HCEC 1CT (cell line): ENCODE data around the gene RAP1GDS1.
A peak's percentile ranks its signal among the peaks of the same experiment; 100 is the strongest.
"Not testable (repeated sequence)": the region's sequence is repeated elsewhere in the genome, so short reads cannot be mapped to it uniquely, and the experiment has no call there.

Source experiments
- DNase-seq: peaks from one replicate; pipeline ENCODE4 v3.0.0-alpha.2; 2017

Gene RAP1GDS1

DNA sequence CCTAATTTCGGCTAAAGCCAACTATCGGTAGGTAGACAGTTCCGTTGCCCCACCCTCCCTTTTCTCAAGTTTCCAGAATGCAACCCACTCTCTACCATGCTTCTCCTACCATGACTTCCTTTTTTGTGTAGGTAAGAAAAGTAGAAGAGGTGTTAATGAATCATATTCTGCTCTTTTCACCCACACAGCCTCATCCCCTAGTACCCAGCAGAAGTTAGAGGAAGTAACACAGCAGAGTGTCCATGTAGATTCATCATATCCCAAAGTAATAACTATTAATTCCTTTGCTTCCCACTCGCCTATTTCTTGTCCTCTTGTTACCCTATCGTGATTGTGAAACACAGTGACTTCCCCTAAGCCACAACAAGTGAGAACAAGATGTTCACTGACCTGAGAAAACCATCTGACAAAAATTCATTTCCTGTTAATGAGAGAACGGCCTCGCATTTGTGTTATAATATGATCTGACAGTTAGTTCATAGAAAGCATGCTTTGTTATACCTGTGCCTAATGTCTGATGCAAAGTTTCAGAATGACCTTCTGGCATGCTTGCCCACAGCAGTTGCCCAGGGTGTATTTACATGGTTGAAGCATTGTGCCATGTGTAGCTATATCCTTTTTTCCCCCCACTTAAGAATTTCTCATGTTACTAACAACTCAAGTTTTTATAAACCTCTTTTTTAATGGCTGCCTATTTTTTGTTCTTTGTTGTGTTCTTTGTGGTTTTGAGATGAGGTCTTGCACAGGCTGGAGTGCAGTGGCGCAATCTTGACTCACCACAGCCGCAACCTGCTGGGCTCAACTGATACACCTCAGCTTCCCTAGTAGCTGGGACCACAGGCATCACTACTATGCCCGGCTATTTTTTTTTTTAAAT, 185.6 kb downstream of the RAP1GDS1 start:
- peak; percentile 74 for DNase-seq

DNA sequence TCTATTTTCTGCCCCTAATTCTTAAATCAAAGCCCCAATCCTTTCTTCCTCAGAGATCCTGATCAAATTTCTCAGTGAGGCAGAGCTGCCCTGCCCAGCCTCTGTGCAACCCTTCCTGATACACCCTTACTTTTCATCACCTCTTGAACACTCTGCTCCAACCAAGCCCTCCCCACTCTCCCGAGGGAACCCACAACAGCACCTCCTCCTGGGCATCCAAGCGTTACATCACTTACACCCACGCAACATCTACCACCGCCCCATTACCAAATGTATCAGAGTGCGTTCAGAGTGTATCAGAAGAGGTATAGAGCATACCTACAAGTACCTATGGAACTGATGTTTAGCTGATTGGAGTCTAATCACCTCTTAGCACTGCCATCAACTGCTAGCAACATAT, 186.5 kb downstream of the RAP1GDS1 start:
- DNase-seq = no peak

DNA sequence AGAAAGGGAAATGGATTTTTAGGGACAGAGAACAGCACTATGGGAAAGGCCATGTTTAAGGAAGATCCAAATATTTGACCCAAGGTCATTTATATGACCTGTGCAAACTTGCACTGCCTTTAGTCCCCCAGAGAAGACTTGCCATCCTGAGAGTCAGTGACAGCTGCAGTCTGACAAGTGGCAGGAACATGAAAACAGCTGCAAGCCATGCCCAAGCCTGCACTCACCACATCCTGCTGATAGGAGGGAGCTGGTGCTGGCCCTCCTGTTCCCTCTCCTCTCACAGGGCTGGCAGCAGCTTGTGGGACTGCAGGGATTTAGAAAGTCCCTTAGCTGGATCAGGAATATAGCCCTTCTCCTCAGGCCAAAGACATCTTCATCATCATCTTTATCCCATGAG, 187.7 kb downstream of the RAP1GDS1 start:
- DNase-seq = peak; percentile 9

DNA sequence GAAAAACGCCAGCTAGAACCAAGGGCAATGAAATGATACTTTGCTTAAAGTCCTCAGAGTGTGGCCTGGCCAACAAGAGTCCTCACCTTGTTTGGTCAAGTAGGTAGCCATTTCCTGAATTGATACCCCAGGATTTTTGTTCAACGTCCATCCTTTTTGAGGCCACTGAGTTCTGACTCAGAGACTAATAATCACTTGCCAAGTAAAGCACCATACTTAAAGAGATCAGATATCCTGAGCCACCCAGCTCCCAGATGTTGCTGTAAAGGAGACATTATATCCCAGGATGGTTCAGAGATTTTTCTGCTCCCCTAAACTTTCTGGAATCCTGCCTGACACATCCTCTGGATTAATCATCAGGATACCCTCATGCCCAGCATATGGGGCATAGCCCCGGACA, 190.9 kb downstream of the RAP1GDS1 start:
- DNase-seq = peak; percentile 51

DNA sequence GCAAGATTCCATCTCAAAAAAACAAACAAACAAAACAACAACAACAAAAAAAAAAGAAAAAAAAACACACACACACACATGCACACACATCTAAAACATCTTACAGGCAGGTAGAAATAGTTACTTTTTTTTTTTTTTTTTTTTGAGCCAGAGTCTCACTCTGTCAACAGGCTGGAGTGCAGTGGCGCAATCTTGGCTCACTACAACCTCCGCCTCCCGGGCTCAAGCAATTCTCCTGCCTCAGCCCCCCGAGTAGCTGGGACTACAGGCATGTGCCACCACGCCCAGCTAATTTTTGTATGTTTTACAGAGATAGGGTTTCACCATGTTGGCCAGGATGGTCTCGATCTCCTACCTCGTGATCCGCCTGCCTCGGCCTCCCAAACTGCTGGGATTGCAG, 196.2 kb downstream of the RAP1GDS1 start:
- DNase-seq = not testable (repeated sequence)

DNA sequence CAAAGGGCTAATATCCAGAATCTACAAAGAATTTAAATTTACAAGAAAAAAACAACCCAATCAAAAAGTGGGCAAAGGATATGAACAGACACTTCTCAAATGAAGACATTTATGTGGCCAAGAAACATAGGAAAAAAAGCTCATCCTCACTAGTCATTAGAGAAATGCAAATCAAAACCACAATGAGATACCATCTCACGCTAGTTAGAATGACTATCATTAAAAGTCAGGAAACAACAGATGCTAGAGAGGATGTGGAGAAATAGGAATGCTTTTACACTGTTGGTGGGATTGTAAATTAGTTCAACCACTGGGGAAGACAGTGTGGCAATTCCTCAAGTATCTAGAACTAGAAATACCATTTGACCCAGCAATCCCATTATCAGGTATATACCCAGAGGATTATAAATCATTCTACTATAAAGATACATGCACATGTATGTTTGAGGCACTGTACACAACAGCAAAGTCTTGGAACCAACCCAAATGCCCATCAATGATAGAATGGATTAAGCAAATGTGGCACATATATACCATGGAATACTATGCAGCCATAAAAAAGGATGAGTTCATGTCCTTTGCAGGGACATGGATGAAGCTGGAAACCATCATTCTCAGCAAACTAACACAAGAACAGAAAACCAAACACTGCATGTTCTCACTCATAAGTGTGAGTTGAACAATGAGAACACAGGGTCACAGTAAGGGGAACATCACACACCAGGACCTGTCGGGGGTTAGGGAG, 200.1 kb downstream of the RAP1GDS1 start:
- DNase-seq = not testable (repeated sequence)

DNA sequence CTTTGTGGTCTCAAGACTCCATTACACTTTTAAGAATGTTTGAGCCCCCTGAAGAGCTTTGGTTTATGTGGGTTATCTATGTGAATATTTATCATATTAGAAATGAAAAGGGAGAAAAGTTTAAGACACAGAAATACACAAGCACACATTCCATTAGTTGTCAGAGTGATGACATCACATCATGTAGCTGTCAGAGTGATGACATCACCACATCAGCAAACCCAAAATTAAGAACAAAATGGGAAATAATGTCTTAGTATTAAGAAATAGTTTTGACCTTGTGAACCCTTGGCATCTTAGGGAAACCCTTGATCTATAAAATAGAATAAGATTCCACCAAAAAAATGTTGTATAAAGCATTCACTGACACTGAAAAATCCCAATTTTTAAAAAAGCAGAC, 201.3 kb downstream of the RAP1GDS1 start:
- DNase-seq = no peak

DNA sequence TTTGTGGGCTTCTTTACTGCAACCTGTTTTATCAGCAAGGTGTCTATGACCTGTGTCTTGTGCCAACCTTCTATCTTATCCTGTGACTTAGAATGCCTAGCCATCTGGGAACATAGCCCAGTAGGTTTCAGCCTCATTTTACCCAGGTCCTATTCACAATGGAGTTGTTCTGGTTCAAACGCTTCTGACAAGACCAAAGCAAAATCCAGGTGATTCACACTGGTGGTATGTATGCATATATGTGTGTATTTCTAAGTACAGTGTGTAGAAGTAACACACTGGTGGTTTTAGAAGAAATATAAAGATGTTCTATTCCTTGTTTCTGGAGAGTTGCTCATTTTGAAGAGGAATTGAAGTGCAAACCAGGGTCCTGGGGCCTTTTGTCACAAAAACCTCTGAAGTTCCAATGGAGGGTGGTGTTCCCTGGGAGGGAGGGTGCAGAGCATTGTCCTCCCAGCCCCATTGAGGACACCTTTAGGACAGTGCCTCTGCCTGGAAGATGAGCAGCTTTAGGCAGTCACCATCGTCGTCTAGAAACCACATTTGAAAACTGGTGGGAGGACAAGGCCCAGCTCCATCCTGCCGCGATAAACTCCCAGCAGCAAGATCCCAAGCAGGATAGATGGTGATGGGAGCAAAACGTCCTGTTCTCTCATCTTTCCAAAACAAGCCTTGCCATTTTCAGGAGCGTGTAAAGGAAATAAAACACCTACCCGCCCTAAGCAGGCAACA, 205.8 kb downstream of the RAP1GDS1 start:
- no peak for DNase-seq

DNA sequence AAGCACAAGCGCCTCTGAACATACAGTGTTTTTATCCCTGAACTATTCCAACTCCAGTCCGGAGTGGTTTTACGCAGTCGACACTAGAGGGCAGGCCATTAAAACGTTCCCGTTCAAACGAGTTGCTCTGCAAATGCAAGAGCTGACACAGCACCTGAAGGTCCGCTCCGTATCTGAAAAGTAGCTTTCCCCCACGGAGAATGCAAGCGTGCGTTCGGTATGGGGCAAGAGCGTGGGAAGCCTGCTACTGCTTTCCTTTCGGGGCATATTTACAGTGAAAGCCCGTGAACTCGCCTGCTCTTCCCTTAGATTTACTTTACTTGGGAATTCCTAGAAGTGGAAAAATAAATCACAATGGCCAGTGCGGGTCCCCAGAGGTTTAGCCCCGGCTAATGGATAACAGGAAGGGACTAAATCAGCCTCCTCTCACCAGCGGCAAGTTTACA, 206.5 kb downstream of the RAP1GDS1 start:
- peak; percentile 65 for DNase-seq

DNA sequence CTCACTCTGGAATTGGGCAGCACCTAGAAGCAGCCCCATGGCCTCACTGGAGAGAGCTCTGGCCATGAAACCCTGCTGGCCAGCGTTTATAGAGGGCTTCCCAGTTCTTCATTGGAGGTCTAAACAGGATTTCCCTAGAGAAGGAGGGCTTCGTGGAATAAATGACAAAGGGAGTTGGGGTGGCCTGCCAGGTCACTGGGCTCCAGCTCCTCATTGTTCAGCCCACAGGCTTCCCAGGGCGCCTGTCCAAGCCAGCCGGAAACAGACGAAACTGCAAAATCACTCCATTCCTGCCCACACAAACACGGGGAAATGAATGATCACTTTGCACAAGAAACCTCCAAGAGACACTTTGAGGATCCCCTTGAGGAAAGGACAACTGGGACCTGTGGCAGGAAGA, 207.5 kb downstream of the RAP1GDS1 start:
- DNase-seq = no peak

DNA sequence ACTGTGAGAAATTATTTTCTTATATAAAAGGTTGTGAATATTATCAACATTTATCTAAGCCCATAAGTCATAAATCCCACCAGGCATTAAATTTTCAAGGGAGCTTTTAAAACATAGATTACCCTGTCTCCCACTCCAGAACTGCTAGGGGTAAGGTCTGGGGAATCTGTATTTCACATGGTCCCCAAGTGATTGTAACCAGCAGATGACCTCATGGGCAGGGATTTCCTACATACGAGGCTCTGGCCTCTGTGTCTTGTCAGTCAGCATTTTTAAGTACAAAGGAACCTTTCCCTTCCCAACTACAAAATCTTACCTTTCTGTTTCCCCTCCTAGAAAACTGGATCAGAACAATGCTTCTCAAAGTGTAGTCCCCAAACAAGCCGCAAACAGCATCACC, 208.6 kb downstream of the RAP1GDS1 start:
- no peak for DNase-seq

DNA sequence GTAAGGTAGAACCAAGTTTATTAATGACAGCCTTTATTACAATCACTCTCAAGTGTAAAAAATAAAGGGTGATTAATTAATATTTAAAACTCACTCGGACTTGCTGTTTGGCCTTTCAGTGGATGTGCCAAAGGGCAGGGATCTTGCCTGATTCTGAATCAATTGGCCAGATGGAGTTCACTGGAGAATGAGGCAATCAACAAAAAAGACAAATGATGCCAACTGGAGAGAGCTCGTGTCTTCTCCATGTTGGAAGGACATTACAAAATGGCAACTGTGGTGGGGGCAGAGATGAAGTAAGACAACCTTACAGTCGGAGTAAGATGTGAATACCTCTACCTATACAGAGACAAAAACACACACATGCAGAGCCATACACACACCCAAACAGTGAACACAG, 209.2 kb downstream of the RAP1GDS1 start:
- DNase-seq = no peak

DNA sequence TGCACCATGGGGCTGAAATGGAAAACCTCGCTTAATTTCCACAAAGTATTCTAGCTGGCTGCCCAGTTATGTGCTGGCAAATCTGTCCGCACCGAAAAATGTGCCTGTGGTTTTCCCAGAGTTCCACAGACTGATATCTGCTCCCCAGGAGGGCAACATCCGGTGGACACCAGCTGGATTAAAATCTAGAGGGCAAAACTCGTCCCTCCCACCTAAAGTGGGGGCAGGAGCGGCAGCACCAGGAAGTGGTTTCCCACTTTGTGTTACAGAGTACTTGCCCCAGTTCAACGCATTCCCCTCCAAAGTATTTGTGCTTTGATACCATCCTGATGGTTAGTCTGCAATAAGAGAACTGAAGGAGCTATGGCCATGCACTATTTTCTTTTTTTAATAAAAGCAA, 209.6 kb downstream of the RAP1GDS1 start:
- DNase-seq = no peak

DNA sequence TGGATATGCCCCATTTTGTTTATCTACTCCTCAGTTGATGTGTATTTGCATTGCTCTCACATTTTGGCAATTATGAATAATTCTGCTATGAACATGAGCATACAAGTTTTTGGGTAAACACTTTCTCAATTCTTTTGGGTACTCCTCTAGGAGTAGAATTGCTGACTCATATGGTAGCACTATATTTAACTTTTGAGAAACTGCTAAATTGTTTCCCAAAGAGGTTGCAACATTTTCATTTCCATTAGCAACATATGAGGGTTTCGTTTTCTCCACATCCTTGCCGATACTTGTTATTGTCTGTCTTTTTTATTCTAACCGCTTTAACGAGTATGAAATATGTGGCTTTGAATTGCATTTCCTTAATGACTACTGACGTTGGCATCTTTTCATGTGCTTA, 211.9 kb downstream of the RAP1GDS1 start:
- DNase-seq = peak; percentile 48

DNA sequence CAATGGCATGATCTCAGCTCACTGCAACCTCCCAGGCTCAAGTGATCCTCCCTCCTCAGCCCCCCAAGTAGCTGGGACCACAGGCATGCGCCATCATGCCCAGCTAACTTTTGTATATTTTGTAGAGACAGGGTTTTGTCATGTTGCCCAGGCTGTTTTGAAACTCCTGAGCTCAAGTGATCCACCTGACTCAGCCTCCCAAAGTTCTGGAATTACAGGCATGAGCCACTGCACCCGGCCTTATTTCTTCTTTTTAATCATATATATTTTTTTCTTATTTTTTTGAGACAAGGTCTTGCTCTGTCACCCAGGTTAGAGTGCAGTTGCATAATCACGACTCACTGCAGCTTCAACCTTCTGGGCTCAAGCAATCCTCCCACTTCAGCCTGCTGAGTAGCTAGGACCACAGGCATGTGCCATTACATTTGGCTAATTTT, 213.2 kb downstream of the RAP1GDS1 start:
- peak; percentile 56 for DNase-seq

DNA sequence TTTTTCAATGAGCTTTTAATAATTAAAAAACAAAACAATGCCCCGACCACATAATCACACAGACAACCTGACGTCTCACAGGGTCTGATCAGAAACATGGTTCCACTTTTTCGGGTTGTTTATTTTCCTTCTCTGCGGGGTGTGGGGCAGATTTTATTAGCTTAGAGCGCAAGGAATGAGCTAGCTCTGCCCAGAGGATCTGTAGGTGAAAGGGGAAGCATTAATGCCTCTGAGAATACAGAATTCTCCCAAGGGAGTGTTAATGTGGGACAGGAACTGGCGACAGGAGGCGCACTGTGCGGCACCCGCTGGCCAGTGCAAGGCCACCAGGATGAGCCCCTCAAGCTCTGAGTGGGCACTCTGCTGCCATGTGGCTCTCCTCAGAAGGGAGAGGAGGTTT, 215.7 kb downstream of the RAP1GDS1 start:
- DNase-seq = no peak

DNA sequence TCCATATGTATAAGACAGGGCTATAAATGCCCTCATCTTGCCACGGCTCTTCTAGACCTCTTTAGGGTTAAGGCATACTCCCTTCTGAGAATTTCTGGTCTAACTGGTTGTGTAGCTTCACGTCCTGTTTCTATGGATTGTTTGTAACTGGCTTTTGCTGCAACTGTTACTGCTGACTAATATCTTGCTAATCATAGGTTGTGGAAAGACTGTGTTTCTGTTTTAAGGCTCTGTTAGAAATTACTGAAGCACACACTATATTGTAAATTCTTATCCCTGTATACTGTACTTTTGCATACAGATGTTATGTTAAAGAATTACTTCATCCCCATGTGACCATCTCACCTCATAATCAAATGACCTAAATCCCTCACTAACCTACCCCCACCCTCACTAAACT, 218.4 kb downstream of the RAP1GDS1 start:
- DNase-seq = not testable (repeated sequence)

DNA sequence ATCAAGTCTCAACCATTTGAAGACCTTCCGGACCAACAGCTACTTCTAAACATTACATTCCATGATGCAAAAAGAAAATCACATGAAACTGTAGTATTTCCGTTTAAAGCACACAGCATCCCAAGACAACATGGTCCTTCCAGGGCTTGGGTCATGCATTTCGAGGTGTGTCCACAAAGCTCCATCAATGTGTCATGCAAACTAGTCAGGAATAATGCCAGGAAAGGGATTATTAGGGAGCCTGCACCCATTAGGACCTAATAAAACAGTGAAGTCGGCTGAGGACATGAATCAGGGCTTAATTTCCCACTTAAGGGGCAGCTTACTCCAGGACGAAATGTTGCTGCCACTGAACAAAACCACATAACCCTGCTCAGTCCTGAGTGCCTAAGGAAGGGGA, 219.4 kb downstream of the RAP1GDS1 start:
- DNase-seq = no peak

DNA sequence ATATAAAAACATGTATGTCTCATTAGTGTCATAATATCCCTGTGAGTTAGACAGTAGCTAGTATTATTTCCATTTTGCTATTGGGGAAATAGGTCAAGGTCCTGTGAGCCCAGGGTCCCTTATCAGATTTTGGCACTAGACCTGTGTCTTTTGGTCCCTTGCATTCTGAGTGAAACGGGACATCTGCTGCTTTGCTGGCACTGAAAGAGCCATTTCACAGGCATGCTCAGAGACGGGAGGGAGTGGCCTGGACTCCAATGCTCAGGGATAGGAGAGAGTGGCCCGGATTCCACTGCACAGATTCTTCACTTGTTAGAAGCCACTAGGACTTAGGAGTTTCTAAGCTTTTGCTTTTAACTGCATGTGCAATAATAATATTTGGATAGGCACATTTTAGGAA, 220.0 kb downstream of the RAP1GDS1 start:
- no peak for DNase-seq

DNA sequence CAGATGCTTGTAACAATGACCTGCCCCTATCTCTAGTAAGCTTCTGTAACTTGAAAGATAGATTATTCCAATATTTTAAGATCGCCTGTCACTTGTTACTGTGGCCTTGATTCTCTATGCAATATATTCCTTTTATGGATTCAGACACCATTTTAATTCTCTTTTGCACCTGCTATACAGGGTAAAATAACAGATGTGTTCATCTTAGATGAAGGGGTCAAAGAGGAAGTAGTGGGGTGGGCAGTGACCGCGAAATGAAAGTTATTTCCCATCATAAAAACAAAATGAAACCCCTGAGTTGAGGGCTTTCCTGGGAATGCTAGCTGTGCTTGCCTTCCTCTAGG, 221.3 kb downstream of the RAP1GDS1 start:
- DNase-seq = no peak

DNA sequence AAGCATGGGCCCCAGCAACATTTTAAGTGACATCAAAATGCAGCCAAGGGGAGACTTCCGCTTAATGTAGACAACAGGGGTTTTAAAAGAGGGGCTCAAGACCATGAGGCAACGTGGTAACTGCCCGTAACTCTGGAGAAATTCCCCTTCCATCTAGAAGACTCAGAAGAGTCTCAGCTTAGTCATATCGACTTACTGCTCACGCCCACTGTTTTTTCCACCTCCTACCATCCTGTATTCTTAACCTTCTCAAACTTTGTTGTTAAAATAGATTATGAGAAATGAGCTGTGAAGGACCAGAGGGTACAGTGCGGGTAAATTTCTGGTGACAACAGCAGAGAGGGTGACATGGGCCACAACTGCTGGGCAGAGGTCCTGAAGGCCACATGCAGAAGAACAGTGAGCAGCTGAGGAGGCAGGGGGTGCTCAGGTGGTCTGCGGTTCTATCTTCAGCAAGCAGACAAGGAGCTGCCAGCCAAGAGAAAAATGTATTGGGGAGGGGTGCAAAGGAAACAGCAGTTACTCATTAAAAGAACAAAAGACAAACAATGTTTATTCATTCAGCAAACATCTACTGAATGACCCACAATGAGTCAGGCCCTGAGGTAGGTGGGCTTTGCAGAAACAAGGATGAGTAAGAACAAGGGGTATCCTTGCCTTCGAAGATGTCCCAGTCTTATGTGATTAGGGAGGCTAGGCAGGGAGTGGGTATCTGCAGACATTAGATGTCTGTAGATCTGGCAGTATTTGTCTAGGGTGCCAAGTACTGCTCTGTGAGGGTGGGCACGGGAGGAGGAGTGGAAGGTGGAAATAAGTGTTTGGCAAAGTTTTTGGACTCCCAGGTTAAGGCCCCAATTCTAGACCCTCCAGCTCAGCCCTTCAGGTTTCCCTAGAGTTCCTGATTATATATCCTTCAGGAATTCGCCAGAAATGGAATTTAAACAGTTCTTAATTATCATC, 221.9 kb downstream of the RAP1GDS1 start:
- peak; percentile 17 for DNase-seq

DNA sequence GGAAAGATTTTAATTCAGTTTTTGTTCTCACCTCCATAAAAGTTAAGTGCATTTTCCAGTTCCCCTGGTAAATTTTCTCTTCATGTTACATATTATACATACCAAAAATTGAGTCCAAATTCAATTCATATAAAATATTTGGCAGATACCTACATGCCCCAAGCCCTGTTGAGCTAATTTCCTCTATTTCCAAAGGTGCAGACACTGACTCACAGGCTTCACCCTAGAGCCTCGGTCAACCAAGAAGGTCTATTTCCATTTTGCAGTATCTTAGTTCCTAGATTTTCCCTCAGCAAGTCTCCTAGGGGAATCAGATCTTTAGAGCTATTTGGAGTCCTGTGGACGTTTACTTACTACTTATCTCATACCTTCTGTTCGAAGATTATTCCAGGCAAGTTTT, 222.8 kb downstream of the RAP1GDS1 start:
- no peak for DNase-seq
